ENCODE measurements around the gene C16orf54. TPM values are rescaled to one million over a fixed set of nuclear protein-coding genes. Genes with fewer than 3 reads are reported as not detected.
"Not testable (repeated sequence)": the region's sequence is repeated elsewhere in the genome, so short reads cannot be mapped to it uniquely, and the experiment has no call there.

C16orf54 gene
- total RNA-seq, 4 donors from 2014 or later = 0.32 to 2.7 (median 1.3) TPM

DNA sequence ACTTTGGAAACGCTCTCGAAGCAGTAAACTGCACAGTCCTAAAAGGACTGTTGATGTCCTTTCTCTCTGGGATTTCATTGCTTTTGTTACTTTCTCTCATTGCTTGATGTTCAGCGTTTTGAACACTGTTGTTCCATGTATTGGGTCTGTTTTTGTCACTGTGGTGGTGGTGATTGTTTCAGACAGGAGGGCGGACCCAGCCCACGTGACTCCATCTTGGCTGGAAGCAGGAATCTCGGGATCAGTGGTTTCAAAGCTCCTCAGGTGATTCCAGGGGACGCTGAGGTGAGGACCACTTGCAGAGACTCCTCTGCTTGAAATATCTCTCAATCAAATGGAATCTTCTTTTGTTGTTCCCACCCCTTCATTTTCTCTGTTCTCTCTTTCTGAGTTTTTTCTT lies 18.3 kb downstream of the C16orf54 start:
- H3K9me3 ChIP-seq = no peaks in the 10 kb centered on the region
- 66 to 72% methylated on average over 5 to 7 of the region's 7 CpGs for WGBS, 2 donors (ENCODE audit: low coverage in 1 of 2)
- TF ChIP-seq, protein P1, sequence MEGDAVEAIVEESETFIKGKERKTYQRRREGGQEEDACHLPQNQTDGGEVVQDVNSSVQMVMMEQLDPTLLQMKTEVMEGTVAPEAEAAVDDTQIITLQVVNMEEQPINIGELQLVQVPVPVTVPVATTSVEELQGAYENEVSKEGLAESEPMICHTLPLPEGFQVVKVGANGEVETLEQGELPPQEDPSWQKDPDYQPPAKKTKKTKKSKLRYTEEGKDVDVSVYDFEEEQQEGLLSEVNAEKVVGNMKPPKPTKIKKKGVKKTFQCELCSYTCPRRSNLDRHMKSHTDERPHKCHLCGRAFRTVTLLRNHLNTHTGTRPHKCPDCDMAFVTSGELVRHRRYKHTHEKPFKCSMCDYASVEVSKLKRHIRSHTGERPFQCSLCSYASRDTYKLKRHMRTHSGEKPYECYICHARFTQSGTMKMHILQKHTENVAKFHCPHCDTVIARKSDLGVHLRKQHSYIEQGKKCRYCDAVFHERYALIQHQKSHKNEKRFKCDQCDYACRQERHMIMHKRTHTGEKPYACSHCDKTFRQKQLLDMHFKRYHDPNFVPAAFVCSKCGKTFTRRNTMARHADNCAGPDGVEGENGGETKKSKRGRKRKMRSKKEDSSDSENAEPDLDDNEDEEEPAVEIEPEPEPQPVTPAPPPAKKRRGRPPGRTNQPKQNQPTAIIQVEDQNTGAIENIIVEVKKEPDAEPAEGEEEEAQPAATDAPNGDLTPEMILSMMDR (IDR thresholded peaks at IDR 0.05) = no peak
- no peak for TF ChIP-seq POLR2A (IDR thresholded peaks at IDR 0.05)
- TF ChIP-seq EP300 (IDR thresholded peaks at IDR 0.05) = no peak
- TF ChIP-seq POLR2AphosphoS5 (IDR thresholded peaks at IDR 0.05) = no peak
- H3K27ac ChIP-seq = no peak overlapping the region
- H3K4me1 ChIP-seq = peaks cover 0 to 6% (median 0%) of the 10 kb centered on the region in 3 donors
- H3K36me3 ChIP-seq = no peaks in the 10 kb centered on the region
- ATAC-seq = no peak
- peaks cover 18% of the 10 kb centered on the region for H3K27me3 ChIP-seq
- H3K4me3 ChIP-seq = no peak overlapping the region

DNA sequence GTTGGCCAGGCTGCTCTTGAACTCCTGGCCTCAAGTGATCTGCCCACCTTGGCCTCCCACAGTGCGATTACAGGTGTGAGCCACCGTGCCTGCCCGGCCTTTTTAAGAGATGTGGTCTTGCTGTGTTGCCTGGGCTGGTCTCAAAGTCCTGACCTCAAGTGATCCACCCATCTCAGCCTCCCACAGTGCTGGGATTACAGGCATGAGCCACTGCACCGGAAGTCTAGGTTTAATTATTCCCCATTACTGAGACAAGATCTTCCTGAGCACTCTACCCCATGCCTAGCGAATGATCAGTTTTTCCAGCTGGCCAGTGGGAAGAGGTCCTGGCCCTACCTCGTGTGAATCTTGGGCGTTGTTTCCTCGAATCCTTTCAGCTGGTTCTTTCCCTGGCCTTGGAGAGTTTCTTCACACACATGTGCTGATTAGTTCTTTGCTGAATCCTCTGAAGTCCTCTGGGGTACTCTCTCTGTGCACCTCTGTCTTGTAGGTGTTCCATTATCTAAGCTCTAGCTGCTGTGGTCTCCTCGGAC lies 18.9 kb downstream of the C16orf54 start:
- 68 to 80% methylated on average over 5 to 6 of the region's 9 CpGs for WGBS, 2 donors (ENCODE audit: low coverage in 1 of 2)
- peaks cover 18% of the 10 kb centered on the region for H3K27me3 ChIP-seq
- no peak for ATAC-seq

DNA sequence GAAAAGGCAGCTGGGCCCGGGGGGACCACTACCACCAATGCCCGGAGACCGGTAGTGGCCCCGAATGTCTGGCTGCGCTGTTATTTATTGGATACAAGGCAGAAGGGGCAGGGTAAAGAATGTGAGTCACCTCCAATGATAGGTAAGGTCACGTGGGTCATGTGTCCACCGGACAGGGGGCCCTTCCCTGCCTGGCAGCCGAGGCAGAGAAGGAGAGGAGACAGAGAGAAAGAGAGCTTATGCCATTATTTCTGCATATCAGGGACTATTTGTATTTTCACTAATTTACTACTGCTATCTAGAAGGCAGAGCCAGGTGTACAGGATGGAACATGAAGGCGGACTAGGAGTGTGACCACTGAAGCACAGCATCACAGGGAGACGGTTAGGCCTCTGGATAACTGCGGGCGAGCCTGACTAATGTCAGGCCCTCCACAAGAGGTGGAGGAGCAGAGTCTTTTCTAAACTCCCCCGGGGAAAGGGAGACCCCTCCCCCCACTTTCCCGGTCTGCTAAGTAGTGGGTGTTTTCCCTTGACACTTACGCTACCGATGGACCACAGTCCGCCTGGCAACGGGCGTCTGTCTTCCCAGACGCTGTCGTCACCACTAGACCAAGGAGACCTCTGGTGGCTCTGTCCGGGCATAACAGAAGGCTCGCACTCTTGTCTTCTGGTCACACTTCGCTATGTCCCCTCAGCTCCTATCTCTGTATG lies 24.5 kb downstream of the C16orf54 start:
- H3K9me3 ChIP-seq, H3K36me3 ChIP-seq, H3K4me1 ChIP-seq, H3K27ac ChIP-seq, H3K4me3 ChIP-seq, H3K27me3 ChIP-seq: not testable (repeated sequence)
- 33 to 43% methylated on average over 16 to 17 of the region's 24 CpGs for WGBS, 2 donors (ENCODE audit: low coverage in 1 of 2)
- TF ChIP-seq, protein P1 (IDR thresholded peaks at IDR 0.05) = peak; percentile 15 to 60 (median 54)
- peak; percentile 62 for ATAC-seq

More for the DNA sequence above, 18.9 kb downstream of the C16orf54 start:
- no peaks in the 10 kb centered on the region for H3K9me3 ChIP-seq
- no peak overlapping the region for H3K27ac ChIP-seq
- TF ChIP-seq POLR2A (IDR thresholded peaks at IDR 0.05) (no peak), POLR2AphosphoS5 (IDR thresholded peaks at IDR 0.05) (no peak), EP300 (IDR thresholded peaks at IDR 0.05) (no peak)
- TF ChIP-seq, protein P1 (IDR thresholded peaks at IDR 0.05) = no peak
- H3K4me3 ChIP-seq = no peak overlapping the region
- no peaks in the 10 kb centered on the region for H3K36me3 ChIP-seq
- H3K4me1 ChIP-seq = peaks cover 0 to 6% (median 0%) of the 10 kb centered on the region in 3 donors

GRCh38 chr16:29720703-29721102 lies 25.1 kb downstream of the C16orf54 start:
- H3K4me1 ChIP-seq = no peaks in the 10 kb centered on the region
- H3K9me3 ChIP-seq = no peaks in the 10 kb centered on the region
- TF ChIP-seq POLR2AphosphoS5 (IDR thresholded peaks at IDR 0.05) (no peak), EP300 (IDR thresholded peaks at IDR 0.05) (no peak), POLR2A (IDR thresholded peaks at IDR 0.05) (no peak)
- TF ChIP-seq, protein P1 (IDR thresholded peaks at IDR 0.05) = no peak
- no peak overlapping the region for H3K27ac ChIP-seq
- H3K36me3 ChIP-seq = no peaks in the 10 kb centered on the region
- no peaks in the 10 kb centered on the region for H3K27me3 ChIP-seq
- WGBS, 2 donors (ENCODE audit: low coverage in 1 of 2) = 65 to 83% methylated on average over 3 to 4 of the region's 5 CpGs
- no peak for ATAC-seq
- H3K4me3 ChIP-seq = no peak overlapping the region

DNA sequence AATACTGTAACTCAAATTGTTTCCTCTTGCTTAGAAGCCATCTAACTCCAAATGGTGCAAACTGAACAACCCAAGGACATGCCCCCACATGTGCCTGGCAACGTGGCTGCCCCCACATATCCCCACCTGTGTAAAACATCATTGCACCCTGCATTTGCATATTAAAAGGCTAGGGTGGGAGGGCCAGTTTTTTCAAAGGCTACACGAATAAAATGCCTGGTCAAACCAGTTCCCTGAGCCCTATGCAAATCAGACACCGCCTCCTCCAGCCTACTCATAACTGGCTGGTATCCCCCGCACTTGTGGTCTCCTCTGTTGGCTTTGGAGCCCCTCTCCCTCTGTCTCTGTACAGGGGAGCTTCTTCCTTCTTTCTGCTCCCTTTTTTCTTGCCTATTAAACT lies 26.7 kb downstream of the C16orf54 start:
- no peak for TF ChIP-seq POLR2AphosphoS5 (IDR thresholded peaks at IDR 0.05)
- no peak for TF ChIP-seq POLR2A (IDR thresholded peaks at IDR 0.05)
- no peak for TF ChIP-seq EP300 (IDR thresholded peaks at IDR 0.05)
- TF ChIP-seq, protein P1 (IDR thresholded peaks at IDR 0.05) = no peak
- Histone ChIP-seq H3K9me3 (no peaks in the 10 kb centered on the region), H3K4me3 (no peak overlapping the region), H3K4me1 (no peaks in the 10 kb centered on the region), H3K27me3 (no peaks in the 10 kb centered on the region), H3K36me3 (no peaks in the 10 kb centered on the region), H3K27ac (no peak overlapping the region)
- 41 to 43% methylated on average over 3 to 4 of the region's 4 CpGs for WGBS, 2 donors (ENCODE audit: low coverage in 1 of 2)
- no peak for ATAC-seq
